Cardiac fibroblast (primary cell): ENCODE measurements around the gene KIF13A.
"Not testable (repeated sequence)": the region's sequence is repeated elsewhere in the genome, so short reads cannot be mapped to it uniquely, and the experiment has no call there.

Experiments
- DNase-seq, 2 donors: peaks; one replicate each; pipeline versions ENCODE4 v3.0.0 to v3.0.0-alpha.2; 2010; ENCODE audit warnings: low read depth in 2 of 2
- H3K4me3 ChIP-seq, 2 donors: replicated peaks in 1 of 2; 1 replicate in 1 of 2; 2 replicates in 1 of 2; pipeline ENCODE4 v1.5.1; 2011; ENCODE audit warnings: low read depth in 2 of 2, low read length in 2 of 2, mild to moderate bottlenecking in 2 of 2, moderate library complexity in 1 of 2
- CTCF ChIP-seq: IDR thresholded peaks from one replicate; pipeline ENCODE4 v1.5.1; 2011; ENCODE audit warnings: low read depth, mild to moderate bottlenecking, low read length, inconsistent platforms

The KIF13A gene

GRCh38 chr6:18025596-18025995 is 38.2 kb upstream of the KIF13A start:
- no peak overlapping the region for H3K4me3 ChIP-seq
- no peak for TF ChIP-seq CTCF
- DNase-seq, result no peak

GRCh38 chr6:18024876-18025275 is 37.4 kb upstream of the KIF13A start:
- no peak for TF ChIP-seq CTCF
- H3K4me3 ChIP-seq, result no peak overlapping the region
- no peak for DNase-seq

DNA sequence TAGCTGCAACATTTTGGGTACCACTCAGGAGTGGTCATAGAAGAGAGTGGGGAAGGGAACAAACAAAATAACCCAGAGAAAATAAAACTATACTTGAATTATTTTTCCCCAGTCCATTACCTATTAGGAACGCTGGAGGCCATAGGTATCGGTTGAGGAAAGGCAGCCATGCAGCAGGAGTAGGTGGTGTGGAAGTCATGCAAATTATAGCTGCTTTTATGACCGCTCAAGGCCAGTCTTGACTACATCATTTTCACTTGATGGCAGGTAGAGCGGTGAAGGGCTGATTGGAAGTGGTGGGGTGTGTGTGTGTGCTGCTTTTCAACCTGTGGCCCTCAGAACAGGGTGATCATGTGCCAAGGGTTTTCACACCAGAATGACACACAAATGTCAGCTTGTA is 36.5 kb upstream of the KIF13A start:
- no peak overlapping the region for H3K4me3 ChIP-seq
- no peak for TF ChIP-seq CTCF
- no peak for DNase-seq

- no peak overlapping the region for H3K4me3 ChIP-seq
- no peak for TF ChIP-seq CTCF
- DNase-seq, result peak; percentile 78 to 79
Measured at GRCh38 chr6:18022398-18023231, 35.2 kb upstream of the KIF13A start.

DNA sequence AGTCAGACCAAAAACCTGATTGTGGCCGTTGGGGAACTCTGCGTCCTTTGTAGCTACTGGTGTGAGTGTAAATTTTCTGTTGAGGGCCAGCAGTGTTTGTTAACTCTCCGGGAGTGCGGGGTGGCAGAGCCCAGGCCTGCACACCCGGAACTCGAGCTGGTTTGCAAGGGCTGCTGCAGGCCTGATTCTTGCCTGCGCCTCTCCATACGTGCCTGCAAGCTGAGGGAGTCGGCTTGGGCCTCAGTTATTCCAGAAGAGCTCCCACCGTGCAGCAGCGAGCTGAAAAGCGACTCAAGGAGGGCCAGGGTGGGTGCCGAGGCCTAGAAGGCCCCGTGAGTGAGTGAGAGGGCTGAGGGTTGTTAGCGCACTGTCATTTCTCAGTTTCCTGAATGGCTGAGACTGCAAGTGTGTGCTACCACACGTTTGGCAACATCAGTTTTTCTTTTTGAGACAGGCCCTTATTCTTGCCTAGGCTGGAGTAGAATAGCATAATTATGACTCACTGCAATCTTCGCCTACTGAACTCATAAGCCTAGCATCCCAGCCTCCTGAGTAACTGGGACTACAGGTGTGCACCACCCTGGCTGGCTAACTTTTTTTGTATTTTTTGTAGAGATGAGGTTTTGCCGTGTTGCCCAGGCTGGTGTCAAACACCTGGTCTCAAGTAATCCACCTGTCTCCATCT is 33.9 kb upstream of the KIF13A start:
- no peak overlapping the region for H3K4me3 ChIP-seq
- TF ChIP-seq CTCF, result no peak
- DNase-seq, result no peak

- DNase-seq, H3K4me3 ChIP-seq: not testable (repeated sequence)
Measured at GRCh38 chr6:18020545-18020944, 33.1 kb upstream of the KIF13A start.
